GM23338 (cell line): ENCODE data around the gene TTLL8. TPM values are rescaled to one million over a fixed set of nuclear protein-coding genes. Genes with fewer than 3 reads are reported as not detected.

Experiments
- ATAC-seq: fragments of 200-7000 bp; cut with Tn5 transposase; 3 replicates; pipeline ENCODE4 v1.9.1; 2020
- DNase-seq: peaks from one replicate; pipeline ENCODE4 v3.0.0-alpha.2; 2015; ENCODE audit warnings: low spot score
- H2AFZ ChIP-seq: fragments of 200-600 bp; sonication (generic); 2 replicates; pipeline ENCODE4 v1.8.0; 2016; ENCODE audit warnings: antibody characterized with exemption, mild to moderate bottlenecking, moderate library complexity
- H3F3A ChIP-seq: fragments of 200-600 bp; sonication (generic); replicated peaks from 2 replicates; pipeline ENCODE4 v1.8.0; 2017; ENCODE audit warnings: antibody characterized with exemption, mixed run types, low read depth
- H3K27ac ChIP-seq: fragments of 200-600 bp; sonication (generic); 2 replicates; pipeline ENCODE4 v1.6.1; 2016; ENCODE audit warnings: low read depth
- H3K27me3 ChIP-seq: fragments of 200-600 bp; sonication (generic); 2 replicates; pipeline ENCODE4 v1.8.0; 2016; ENCODE audit warnings: mild to moderate bottlenecking, mixed run types, moderate library complexity; ENCODE audit not compliant: insufficient read depth
- H3K36me3 ChIP-seq: fragments of 200-600 bp; sonication (generic); 2 replicates; pipeline ENCODE4 v1.8.0; 2016; ENCODE audit warnings: mild to moderate bottlenecking; ENCODE audit not compliant: insufficient read depth
- H3K4me1 ChIP-seq: fragments of 200-600 bp; sonication (generic); 2 replicates; pipeline ENCODE4 v1.8.0; 2016; ENCODE audit warnings: mild to moderate bottlenecking, moderate library complexity; ENCODE audit not compliant: insufficient read depth
- H3K4me2 ChIP-seq: fragments of 200-600 bp; sonication (generic); 2 replicates; pipeline ENCODE4 v1.7.1; 2017; ENCODE audit warnings: mixed run types
- H3K4me3 ChIP-seq: fragments of 200-600 bp; sonication (generic); 2 replicates; pipeline ENCODE4 v1.6.1; 2016; ENCODE audit warnings: mixed run types
- H3K79me2 ChIP-seq: fragments of 200-600 bp; sonication (generic); replicated peaks from 2 replicates; pipeline ENCODE4 v1.8.0; 2017; ENCODE audit warnings: mild to moderate bottlenecking; ENCODE audit not compliant: insufficient read depth
- H3K9me2 ChIP-seq: fragments of 200-600 bp; sonication (generic); 2 replicates; pipeline ENCODE4 v1.8.0; 2017; ENCODE audit not compliant: insufficient read depth
- H4K20me1 ChIP-seq: fragments of 200-600 bp; sonication (generic); replicated peaks from 2 replicates; pipeline ENCODE4 v1.8.0; 2017; ENCODE audit warnings: mild to moderate bottlenecking; ENCODE audit not compliant: insufficient read depth
- H3K27ac Mint-ChIP-seq: 2 replicates; pipeline ENCODE4 v1.8.0; 2020; ENCODE audit warnings: inconsistent platforms, mild to moderate bottlenecking, moderate library complexity, mixed read lengths
- H3K27me3 Mint-ChIP-seq: 3 replicates; pipeline ENCODE4 v1.8.0; 2022; ENCODE audit warnings: low read depth, mild to moderate bottlenecking, moderate library complexity, mixed read lengths, inconsistent platforms; ENCODE audit not compliant: insufficient read depth, poor library complexity
- H3K36me3 Mint-ChIP-seq: 3 replicates; pipeline ENCODE4 v1.8.0; 2021; ENCODE audit warnings: low read depth, mild to moderate bottlenecking, inconsistent platforms, moderate library complexity, mixed read lengths
- H3K4me1 Mint-ChIP-seq: 3 replicates; pipeline ENCODE4 v1.8.0; 2020; ENCODE audit warnings: mild to moderate bottlenecking, inconsistent platforms, mixed read lengths
- H3K4me3 Mint-ChIP-seq: 3 replicates; pipeline ENCODE4 v1.8.0; 2021; ENCODE audit warnings: moderate library complexity, mild to moderate bottlenecking, inconsistent platforms, mixed read lengths
- H3K9me3 Mint-ChIP-seq: 3 replicates; pipeline ENCODE4 v1.8.0; 2020; ENCODE audit warnings: moderate library complexity, mild to moderate bottlenecking, inconsistent platforms, mixed read lengths
- CREB1 ChIP-seq: fragments of 250-450 bp; sonication (Bioruptor Pico); IDR thresholded peaks from 2 replicates; pipeline ENCODE4 v1.5.0; 2020; ENCODE audit warnings: low read depth, mild to moderate bottlenecking, moderate library complexity
- EZH2 ChIP-seq: fragments of 200-600 bp; sonication (generic); IDR thresholded peaks from one replicate; pipeline ENCODE4 v1.8.0; 2017; ENCODE audit warnings: antibody characterized with exemption, mild to moderate bottlenecking, low read depth; ENCODE audit not compliant: unreplicated experiment
- EZH2phosphoT487 ChIP-seq: fragments of 200-600 bp; sonication (generic); IDR thresholded peaks from one replicate; pipeline ENCODE4 v1.8.1; 2018; ENCODE audit warnings: antibody characterized with exemption; ENCODE audit not compliant: unreplicated experiment
- JUNB ChIP-seq: IDR thresholded peaks from one replicate; pipeline ENCODE4 v1.6.1; 2016; ENCODE audit warnings: antibody characterized with exemption; ENCODE audit not compliant: unreplicated experiment
- POLR2AphosphoS5 ChIP-seq: IDR thresholded peaks from 2 replicates; pipeline ENCODE4 v1.6.1; 2016; ENCODE audit warnings: antibody characterized with exemption, low read depth
- STAT1 ChIP-seq: IDR thresholded peaks from one replicate; pipeline ENCODE4 v1.6.1; 2016; ENCODE audit warnings: antibody characterized with exemption; ENCODE audit not compliant: unreplicated experiment
- ZNF114 ChIP-seq: fragments of 250-450 bp; sonication (Bioruptor Pico); IDR thresholded peaks from 2 replicates; pipeline ENCODE4 v1.5.0; 2020; ENCODE audit warnings: mild to moderate bottlenecking, moderate library complexity
- polyA plus RNA-seq: library from polyadenylated mRNA; unstranded; fragments of >200 nt; fragmentation: Nextera tagmentation; extraction: Ambion mirVana; gene quantifications from 2 replicates; pipeline ENCODE4 v1.2.1, GENCODE V29; 2016
- total RNA-seq: library from RNA; depleted of rRNA; stranded (reverse); fragments of >200 nt; shearing (Covaris generic); gene quantifications from 2 replicates; pipeline ENCODE4 v1.2.3, GENCODE V29; 2014
- TF ChIP-seq, protein P1 (sequence below): IDR thresholded peaks from one replicate; pipeline ENCODE4 v1.6.1; 2018; ENCODE audit warnings: antibody characterized with exemption; ENCODE audit not compliant: unreplicated experiment
- TF ChIP-seq, protein P2 (sequence below), 2 experiments: fragments of 200-600 bp in 1 of 2; sonication (generic) in 1 of 2; conservative IDR thresholded peaks; 2 replicates each; pipeline versions ENCODE4 v1.5.1 to v1.6.1; 2016 to 2017; ENCODE audit warnings: antibody characterized with exemption in 2 of 2, low read depth in 2 of 2, mild to moderate bottlenecking in 2 of 2, moderate library complexity in 1 of 2
- TF ChIP-seq, protein P3 (sequence below): fragments of 250-450 bp; sonication (Bioruptor Pico); IDR thresholded peaks from 2 replicates; pipeline ENCODE4 v1.5.0; 2020; ENCODE audit warnings: mild to moderate bottlenecking, moderate library complexity
- TF ChIP-seq, protein P4 (sequence below): IDR thresholded peaks from 2 replicates; pipeline ENCODE4 v1.6.1; 2016; ENCODE audit warnings: antibody characterized with exemption

The TTLL8 gene
- total and polyA plus RNA-seq, 2 experiments from 2014 or later = not detected

DNA sequence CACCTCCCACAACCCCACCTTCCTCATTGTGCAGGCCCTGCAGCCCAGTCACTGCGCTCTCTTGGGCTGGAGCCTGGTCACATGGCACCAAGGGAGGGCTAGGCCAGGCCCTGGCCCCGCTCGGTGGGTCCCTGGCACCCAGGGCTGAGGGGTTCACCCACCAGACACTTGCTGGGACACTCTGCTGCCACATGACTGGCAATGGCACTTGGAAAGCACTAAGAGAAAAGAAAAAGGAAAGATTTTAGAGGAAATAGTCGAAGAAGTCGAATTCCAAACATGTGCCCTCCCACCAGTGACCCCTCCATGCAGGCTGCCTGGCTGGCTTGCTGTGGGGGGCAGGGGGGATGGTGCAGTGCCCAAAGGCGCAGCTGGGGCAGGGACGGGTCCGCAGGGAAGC lies 12.3 kb upstream of the TTLL8 start:
- no peak overlapping the region for H3K27ac ChIP-seq
- no peaks in the 10 kb centered on the region for H3K79me2 ChIP-seq
- no peaks in the 10 kb centered on the region for H4K20me1 ChIP-seq
- no peak overlapping the region for H3K27ac Mint-ChIP-seq
- no peak for ATAC-seq
- peaks cover 3% of the 10 kb centered on the region; the same call in 1 of the 3 replicates for H3K9me3 Mint-ChIP-seq
- no peak overlapping the region for H3K4me3 Mint-ChIP-seq
- no peaks in the 10 kb centered on the region for H3K36me3 ChIP-seq
- H3K4me2 ChIP-seq = no peak overlapping the region
- H3K36me3 Mint-ChIP-seq = no peaks in the 10 kb centered on the region
- H3K4me3 ChIP-seq = no peak overlapping the region
- TF ChIP-seq EZH2phosphoT487 (no peak), JUNB (no peak), STAT1 (no peak), EZH2 (no peak), ZNF114 (CRISPR knock-in tag) (no peak), CREB1 (CRISPR knock-in tag) (no peak), POLR2AphosphoS5 (no peak)
- TF ChIP-seq, protein P1, sequence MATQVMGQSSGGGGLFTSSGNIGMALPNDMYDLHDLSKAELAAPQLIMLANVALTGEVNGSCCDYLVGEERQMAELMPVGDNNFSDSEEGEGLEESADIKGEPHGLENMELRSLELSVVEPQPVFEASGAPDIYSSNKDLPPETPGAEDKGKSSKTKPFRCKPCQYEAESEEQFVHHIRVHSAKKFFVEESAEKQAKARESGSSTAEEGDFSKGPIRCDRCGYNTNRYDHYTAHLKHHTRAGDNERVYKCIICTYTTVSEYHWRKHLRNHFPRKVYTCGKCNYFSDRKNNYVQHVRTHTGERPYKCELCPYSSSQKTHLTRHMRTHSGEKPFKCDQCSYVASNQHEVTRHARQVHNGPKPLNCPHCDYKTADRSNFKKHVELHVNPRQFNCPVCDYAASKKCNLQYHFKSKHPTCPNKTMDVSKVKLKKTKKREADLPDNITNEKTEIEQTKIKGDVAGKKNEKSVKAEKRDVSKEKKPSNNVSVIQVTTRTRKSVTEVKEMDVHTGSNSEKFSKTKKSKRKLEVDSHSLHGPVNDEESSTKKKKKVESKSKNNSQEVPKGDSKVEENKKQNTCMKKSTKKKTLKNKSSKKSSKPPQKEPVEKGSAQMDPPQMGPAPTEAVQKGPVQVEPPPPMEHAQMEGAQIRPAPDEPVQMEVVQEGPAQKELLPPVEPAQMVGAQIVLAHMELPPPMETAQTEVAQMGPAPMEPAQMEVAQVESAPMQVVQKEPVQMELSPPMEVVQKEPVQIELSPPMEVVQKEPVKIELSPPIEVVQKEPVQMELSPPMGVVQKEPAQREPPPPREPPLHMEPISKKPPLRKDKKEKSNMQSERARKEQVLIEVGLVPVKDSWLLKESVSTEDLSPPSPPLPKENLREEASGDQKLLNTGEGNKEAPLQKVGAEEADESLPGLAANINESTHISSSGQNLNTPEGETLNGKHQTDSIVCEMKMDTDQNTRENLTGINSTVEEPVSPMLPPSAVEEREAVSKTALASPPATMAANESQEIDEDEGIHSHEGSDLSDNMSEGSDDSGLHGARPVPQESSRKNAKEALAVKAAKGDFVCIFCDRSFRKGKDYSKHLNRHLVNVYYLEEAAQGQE = no peak
- TF ChIP-seq, protein P2, sequence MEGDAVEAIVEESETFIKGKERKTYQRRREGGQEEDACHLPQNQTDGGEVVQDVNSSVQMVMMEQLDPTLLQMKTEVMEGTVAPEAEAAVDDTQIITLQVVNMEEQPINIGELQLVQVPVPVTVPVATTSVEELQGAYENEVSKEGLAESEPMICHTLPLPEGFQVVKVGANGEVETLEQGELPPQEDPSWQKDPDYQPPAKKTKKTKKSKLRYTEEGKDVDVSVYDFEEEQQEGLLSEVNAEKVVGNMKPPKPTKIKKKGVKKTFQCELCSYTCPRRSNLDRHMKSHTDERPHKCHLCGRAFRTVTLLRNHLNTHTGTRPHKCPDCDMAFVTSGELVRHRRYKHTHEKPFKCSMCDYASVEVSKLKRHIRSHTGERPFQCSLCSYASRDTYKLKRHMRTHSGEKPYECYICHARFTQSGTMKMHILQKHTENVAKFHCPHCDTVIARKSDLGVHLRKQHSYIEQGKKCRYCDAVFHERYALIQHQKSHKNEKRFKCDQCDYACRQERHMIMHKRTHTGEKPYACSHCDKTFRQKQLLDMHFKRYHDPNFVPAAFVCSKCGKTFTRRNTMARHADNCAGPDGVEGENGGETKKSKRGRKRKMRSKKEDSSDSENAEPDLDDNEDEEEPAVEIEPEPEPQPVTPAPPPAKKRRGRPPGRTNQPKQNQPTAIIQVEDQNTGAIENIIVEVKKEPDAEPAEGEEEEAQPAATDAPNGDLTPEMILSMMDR (conservative IDR thresholded peaks at IDR 0.05; ENCODE audit: low read depth in 2 of 2) = no peak
- TF ChIP-seq, protein P3, sequence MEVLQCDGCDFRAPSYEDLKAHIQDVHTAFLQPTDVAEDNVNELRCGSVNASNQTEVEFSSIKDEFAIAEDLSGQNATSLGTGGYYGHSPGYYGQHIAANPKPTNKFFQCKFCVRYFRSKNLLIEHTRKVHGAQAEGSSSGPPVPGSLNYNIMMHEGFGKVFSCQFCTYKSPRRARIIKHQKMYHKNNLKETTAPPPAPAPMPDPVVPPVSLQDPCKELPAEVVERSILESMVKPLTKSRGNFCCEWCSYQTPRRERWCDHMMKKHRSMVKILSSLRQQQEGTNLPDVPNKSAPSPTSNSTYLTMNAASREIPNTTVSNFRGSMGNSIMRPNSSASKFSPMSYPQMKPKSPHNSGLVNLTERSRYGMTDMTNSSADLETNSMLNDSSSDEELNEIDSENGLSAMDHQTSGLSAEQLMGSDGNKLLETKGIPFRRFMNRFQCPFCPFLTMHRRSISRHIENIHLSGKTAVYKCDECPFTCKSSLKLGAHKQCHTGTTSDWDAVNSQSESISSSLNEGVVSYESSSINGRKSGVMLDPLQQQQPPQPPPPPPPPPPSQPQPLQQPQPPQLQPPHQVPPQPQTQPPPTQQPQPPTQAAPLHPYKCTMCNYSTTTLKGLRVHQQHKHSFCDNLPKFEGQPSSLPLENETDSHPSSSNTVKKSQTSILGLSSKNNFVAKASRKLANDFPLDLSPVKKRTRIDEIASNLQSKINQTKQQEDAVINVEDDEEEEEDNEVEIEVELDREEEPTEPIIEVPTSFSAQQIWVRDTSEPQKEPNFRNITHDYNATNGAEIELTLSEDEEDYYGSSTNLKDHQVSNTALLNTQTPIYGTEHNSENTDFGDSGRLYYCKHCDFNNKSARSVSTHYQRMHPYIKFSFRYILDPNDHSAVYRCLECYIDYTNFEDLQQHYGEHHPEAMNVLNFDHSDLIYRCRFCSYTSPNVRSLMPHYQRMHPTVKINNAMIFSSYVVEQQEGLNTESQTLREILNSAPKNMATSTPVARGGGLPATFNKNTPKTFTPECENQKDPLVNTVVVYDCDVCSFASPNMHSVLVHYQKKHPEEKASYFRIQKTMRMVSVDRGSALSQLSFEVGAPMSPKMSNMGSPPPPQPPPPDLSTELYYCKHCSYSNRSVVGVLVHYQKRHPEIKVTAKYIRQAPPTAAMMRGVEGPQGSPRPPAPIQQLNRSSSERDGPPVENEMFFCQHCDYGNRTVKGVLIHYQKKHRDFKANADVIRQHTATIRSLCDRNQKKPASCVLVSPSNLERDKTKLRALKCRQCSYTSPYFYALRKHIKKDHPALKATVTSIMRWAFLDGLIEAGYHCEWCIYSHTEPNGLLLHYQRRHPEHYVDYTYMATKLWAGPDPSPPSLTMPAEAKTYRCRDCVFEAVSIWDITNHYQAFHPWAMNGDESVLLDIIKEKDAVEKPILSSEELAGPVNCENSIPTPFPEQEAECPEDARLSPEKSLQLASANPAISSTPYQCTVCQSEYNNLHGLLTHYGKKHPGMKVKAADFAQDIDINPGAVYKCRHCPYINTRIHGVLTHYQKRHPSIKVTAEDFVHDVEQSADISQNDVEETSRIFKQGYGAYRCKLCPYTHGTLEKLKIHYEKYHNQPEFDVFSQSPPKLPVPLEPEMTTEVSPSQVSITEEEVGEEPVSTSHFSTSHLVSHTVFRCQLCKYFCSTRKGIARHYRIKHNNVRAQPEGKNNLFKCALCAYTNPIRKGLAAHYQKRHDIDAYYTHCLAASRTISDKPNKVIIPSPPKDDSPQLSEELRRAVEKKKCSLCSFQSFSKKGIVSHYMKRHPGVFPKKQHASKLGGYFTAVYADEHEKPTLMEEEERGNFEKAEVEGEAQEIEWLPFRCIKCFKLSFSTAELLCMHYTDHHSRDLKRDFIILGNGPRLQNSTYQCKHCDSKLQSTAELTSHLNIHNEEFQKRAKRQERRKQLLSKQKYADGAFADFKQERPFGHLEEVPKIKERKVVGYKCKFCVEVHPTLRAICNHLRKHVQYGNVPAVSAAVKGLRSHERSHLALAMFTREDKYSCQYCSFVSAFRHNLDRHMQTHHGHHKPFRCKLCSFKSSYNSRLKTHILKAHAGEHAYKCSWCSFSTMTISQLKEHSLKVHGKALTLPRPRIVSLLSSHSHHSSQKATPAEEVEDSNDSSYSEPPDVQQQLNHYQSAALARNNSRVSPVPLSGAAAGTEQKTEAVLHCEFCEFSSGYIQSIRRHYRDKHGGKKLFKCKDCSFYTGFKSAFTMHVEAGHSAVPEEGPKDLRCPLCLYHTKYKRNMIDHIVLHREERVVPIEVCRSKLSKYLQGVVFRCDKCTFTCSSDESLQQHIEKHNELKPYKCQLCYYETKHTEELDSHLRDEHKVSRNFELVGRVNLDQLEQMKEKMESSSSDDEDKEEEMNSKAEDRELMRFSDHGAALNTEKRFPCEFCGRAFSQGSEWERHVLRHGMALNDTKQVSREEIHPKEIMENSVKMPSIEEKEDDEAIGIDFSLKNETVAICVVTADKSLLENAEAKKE = no peak
- TF ChIP-seq, protein P4, sequence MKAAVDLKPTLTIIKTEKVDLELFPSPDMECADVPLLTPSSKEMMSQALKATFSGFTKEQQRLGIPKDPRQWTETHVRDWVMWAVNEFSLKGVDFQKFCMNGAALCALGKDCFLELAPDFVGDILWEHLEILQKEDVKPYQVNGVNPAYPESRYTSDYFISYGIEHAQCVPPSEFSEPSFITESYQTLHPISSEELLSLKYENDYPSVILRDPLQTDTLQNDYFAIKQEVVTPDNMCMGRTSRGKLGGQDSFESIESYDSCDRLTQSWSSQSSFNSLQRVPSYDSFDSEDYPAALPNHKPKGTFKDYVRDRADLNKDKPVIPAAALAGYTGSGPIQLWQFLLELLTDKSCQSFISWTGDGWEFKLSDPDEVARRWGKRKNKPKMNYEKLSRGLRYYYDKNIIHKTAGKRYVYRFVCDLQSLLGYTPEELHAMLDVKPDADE = no peak
- H3K9me2 ChIP-seq = no peaks in the 10 kb centered on the region
- H2AFZ ChIP-seq = no peak overlapping the region
- H3F3A ChIP-seq = no peaks in the 10 kb centered on the region
- H3K4me1 ChIP-seq = no peaks in the 10 kb centered on the region
- peaks cover 14% of the 10 kb centered on the region for H3K27me3 Mint-ChIP-seq
- no peaks in the 10 kb centered on the region for H3K27me3 ChIP-seq
- no peak for DNase-seq
- H3K4me1 Mint-ChIP-seq = no peaks in the 10 kb centered on the region
